NCI-H1105 treated with DMSO at 0.1 percent for 48 hours (cell line): ENCODE measurements around the gene CAV2.
A peak's percentile ranks its signal among the peaks of the same experiment; 100 is the strongest.

Experiments
- DNase-seq: peaks from one replicate; lab custom pipeline; 2025; lab: John Stamatoyannopoulos, UW

The CAV2 gene

DNA sequence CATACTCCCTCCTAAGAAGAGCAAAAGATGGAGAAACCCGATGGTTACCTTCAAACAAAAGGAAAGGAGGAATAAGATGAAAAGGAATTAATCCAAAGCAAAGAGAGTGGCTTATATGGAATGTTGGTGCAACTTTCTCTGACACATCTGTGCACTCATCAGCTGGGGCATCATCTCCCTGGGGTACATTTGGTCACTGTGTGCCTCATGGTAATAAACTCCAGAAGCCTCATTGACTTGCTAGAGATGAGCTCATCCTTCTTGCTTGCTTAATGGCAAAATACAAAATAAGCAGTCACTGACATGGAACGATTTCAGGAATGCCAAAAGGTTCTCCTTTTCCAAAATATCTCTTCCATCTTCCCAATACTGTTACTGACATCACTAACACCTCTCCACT lies 47.8 kb downstream of the CAV2 start:
- DNase-seq: no peak

DNA sequence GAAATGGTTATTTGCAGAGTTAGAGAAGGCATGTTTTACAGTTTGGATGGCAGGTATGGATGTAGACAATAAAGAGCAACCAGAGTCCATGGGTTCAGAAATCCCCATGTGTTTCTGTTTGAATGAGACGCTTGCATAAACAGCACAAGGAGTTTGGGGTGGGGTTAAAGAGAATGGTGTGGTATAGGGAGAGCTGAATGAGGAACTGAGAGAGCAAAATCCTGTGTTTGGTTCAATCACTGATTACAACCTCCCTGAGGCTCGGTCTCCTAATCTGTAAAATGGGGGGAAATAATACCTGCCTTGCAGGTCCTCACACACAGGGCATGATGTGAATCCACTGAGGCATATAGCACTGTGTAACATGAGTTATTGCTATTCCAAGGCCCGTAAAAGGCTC lies 49.0 kb downstream of the CAV2 start:
- no peak for DNase-seq

DNA sequence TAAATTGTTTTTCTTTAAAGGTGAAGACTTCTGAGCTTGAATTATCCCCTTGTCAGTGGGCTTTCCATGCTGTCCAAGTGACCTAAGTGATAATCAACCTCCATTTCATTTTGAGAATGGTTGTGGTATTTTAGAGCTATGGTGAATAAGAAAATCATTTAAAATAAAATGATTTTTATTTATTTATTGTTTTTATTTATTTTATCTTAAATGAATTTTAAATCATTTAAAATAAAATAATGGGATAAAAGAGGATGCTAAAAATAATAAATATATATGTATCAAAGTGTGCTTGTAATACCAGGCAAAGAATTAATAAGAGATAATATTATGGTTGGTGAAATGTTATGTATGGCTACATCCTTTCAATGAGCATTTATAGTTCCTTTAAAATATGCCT lies 49.8 kb downstream of the CAV2 start:
- DNase-seq: no peak

DNA sequence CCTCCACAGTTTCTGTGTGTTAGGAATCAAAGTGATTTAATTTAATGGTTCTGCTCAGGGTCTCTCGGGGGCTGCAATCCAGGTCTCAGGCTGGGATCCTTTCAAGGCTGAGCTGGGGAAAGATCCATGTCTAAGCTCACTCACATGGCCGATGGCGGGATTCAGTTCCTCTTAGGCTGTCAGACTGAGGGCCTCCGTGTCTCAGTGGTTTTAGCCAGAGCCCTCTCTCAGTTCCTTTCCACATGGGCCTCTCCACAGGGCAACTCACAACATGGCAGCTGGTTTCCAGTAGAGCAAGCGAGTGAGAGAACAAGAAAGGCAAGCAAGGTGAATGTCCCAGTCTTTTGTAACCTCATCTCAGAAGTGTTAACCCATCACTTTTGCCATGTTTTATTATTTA lies 52.2 kb downstream of the CAV2 start:
- no peak for DNase-seq

DNA sequence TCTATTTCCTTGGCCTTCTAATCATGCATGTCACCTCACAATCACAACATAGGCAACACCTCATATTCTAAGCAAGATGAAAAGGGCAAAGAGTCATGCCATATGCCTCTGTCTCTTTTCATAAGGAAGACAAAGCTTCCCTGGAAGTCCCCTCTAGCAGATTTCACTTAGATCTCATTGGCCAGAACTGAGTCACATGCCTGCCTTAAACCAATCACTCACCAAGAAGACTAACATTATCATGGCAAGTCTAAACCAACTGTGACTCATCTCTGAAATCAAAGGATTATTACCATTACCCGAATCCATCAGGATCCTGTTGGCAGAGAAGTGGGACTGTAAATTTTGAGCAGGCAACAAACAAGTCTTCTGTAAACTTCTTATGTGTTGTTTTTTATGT lies 53.1 kb downstream of the CAV2 start:
- DNase-seq: no peak

DNA sequence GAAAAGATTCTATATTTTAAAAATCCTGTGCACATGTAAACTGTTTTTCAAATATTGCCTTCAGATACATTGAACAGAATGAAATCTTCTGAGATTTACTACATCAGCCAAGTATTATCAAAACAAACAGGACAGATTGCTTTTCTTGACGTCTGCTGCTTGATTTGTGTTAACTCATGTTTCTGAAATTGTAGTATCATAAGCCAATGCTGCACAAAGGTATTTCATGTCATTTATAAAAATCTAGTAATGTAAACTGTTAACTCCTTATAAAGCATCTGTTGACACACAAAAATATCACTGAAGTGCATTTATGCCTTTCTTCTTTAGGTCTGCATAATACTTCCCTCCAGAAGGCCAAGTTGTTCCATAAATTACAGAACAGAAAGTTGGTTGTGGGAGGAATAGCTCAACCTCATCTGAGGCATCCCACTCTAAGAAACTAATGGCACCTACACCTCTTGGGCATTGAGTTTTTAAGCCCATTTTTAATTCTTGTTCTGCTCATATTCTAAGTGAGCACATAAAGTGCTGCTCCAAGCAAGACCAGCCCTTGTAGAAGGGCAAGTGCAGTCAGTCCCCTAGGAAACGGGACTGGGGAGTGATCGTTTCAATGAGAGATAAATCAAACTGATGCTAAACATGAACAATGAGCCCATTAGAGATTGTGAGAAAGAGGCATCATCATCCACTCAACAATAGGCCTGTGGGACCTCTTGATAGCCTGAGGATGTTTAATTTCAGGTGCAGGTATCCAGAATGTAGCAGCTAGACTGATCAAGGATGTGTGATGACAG lies 53.8 kb downstream of the CAV2 start:
- DNase-seq: no peak

DNA sequence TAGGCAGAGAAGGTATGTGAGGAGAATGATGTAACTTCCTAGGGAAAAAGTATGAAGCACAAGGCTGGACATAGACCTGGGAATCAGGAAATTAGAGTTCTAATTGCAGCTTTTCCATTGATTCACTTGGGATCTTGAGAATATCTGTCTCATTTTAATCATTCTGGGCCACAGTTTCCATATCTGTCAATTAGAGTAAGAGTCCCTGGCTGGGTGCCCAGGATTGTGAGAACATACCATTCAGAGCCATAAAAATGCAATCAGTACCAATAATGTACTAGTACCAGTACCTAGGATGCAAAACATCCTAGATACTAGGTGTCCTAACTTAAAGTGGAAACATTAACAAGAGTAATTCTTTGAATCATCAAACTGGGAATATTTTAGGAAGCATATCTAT lies 54.9 kb downstream of the CAV2 start:
- peak; percentile 26 for DNase-seq

DNA sequence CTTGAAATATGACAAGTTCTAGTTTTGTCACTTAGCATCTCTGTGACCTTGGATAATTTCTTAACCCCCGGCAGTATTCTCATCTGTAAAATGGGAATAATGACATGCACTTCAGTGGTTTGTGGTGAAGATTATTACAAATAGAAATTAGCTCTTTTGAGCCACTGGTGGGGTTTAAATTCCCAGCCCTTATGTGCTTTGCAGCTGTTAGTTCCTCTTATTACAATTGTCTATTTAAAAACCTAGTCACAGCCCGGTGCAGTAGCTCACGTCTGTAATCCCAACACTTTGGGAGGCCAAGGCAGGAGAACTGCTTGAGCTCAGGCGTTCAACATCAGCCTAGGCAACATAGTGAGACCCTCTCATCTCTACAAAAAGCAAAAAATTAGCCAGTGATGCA lies 55.4 kb downstream of the CAV2 start:
- DNase-seq: no peak

DNA sequence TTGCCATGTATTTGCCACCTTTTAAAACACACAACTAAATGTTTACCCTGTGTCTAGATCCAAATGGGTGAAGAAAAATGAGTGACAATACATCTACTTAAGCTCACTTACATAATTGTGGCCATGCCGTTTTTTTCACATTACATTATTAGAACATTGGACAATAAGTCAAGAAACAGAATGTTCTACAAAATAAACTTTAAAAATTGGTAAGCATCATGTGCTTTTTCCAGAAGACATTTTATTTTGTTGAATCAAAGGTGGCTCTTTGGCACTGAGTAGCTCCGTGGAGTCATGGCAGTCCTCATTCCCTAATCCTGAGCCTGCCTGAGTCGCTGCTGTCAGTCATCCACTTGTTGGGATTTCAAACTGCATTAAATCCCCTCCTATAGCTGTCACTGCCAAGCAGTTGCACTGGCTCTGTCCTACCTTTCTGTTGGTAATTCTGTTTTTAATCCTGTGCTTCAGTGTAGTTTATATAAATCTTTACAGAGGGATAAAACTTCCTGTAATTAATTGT lies 57.6 kb downstream of the CAV2 start:
- no peak for DNase-seq

DNA sequence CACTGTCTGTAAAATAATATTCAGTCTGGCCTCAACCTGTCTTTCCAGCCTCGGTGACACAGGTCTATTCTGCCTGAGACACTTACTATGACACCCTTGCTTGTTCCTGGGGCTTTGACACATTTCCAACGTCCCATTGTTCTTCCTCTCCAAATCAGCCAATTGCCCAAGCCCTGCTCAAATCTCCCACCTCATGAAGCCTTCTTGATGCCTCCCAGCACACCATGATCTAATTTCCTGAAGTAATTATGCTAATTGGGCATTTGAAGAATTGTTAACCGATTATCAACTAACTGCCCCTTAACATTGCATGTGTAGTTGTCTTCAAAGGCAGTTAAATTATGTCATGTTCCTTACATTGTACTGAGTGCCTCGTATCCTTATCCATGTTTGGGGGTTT lies 58.4 kb downstream of the CAV2 start:
- no peak for DNase-seq
